ENCODE measurements around the gene PCDHGC3.

PCDHGC3 gene

GRCh38 chr5:141508798-141509611 lies 33.2 kb downstream of the PCDHGC3 start:
- DNase-seq, result no peak

GRCh38 chr5:141510160-141510559 lies 34.4 kb downstream of the PCDHGC3 start:
- no peak for DNase-seq

- no peak for DNase-seq
These were observed 35.3 kb downstream of the PCDHGC3 start for GRCh38 chr5:141510850-141511601.

- DNase-seq, result no peak
These were observed 36.1 kb downstream of the PCDHGC3 start for GRCh38 chr5:141511771-141512325.

GRCh38 chr5:141512390-141512910 lies 36.7 kb downstream of the PCDHGC3 start:
- DNase-seq, result no peak

GRCh38 chr5:141512911-141513626 lies 37.3 kb downstream of the PCDHGC3 start:
- DNase-seq, result no peak

GRCh38 chr5:141513627-141514329 lies 38.0 kb downstream of the PCDHGC3 start:
- no peak for DNase-seq

- no peak for DNase-seq
These were observed 38.8 kb downstream of the PCDHGC3 start for GRCh38 chr5:141514330-141515133.

- no peak for DNase-seq
These were observed 39.4 kb downstream of the PCDHGC3 start for GRCh38 chr5:141515141-141515540.

GRCh38 chr5:141515946-141516671 lies 40.3 kb downstream of the PCDHGC3 start:
- DNase-seq, result no peak

GRCh38 chr5:141516672-141517025 lies 40.9 kb downstream of the PCDHGC3 start:
- no peak for DNase-seq

GRCh38 chr5:141517312-141517711 lies 41.5 kb downstream of the PCDHGC3 start:
- no peak for DNase-seq

GRCh38 chr5:141517880-141518617 lies 42.3 kb downstream of the PCDHGC3 start:
- no peak for DNase-seq

- DNase-seq, result no peak
These were observed 42.9 kb downstream of the PCDHGC3 start for GRCh38 chr5:141518618-141519015.

GRCh38 chr5:141519605-141520565 lies 44.1 kb downstream of the PCDHGC3 start:
- DNase-seq, result no peak

GRCh38 chr5:141521244-141521781 lies 45.5 kb downstream of the PCDHGC3 start:
- peak; percentile 19 for DNase-seq

- no peak for DNase-seq
These were observed 46.5 kb downstream of the PCDHGC3 start for GRCh38 chr5:141522301-141522700.

- DNase-seq, result no peak
These were observed 48.2 kb downstream of the PCDHGC3 start for GRCh38 chr5:141523991-141524390.

Measured in GDM1 (cell line).